CD4-positive, alpha-beta T cell treated with Interleukin-1 beta for 1 hour (primary cell): ENCODE data around the gene LRBA.
A peak's percentile ranks its signal among the peaks of the same experiment; 100 is the strongest.
"Not testable (repeated sequence)": the region's sequence is repeated elsewhere in the genome, so short reads cannot be mapped to it uniquely, and the experiment has no call there.

Source experiments
- DNase-seq, 2 donors: peaks; one replicate each; pipeline ENCODE4 v3.0.0-alpha.2; 2020 to 2022

LRBA gene

GRCh38 chr4:150974252-150974640, 40.8 kb downstream of the LRBA start:
- no peak for DNase-seq

DNA sequence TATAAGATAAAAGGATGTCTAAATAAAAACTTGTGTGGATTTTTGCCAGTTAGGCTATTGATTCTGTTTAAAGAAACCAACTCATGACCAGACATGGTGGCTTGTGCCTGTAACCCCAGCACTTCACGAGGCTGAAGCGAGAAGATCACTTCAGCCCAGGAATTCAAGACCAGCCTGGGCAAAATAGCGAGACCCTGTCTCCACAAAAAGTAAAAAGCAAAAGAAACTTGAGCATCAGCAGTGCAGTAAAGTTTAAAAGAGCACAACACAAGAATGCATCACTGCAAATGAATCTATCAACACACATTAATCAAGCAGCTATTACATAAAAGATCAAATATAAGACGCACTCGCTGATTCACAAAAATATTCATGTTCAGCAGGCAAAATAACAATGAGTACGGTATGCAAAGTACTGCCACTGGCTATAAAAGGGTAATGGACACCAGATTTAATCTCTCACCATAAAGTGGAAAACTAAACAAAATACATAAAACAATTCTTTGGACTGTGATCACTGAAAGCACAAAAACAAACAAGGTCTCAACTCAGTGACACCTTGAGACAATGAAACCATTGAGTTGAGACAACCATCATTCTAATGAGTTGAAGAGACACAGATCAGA, 41.3 kb downstream of the LRBA start:
- DNase-seq: no peak

DNA sequence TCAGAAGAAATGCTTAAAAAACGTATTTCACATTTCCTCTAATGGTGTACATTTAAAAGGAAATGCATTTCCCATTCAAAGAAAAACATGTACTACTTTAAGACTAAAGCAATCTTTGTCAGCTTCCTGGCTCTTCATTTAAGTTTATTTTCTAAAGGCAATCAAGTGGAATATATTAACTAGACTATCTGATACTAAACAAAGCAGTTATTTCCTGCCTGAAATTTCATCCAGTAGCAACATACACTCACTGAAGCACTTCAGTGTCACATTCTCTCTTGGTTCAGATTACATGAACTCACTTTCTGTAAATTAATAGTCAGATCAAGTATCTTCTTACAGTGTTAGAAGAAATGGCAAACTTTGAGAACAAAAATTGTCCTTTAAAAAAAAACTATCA, 42.5 kb downstream of the LRBA start:
- no peak for DNase-seq

DNA sequence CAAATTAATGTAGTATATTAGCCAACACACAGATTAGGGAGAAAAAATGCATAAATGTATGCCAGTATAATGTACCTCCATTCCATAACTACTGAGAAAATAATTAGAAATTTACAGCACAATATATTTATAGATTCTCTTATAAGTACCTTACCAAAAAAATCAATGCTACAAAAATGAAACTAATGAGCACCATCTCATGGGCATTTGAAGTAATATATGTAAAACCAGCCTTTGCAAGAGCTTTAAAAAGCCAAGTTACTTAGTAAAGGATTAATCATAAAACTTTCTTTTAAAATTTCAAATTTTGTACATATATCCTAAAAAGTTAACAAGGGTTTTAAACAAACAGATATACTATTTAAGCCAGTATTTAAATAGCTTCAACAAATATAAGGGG, 43.2 kb downstream of the LRBA start:
- no peak for DNase-seq

DNA sequence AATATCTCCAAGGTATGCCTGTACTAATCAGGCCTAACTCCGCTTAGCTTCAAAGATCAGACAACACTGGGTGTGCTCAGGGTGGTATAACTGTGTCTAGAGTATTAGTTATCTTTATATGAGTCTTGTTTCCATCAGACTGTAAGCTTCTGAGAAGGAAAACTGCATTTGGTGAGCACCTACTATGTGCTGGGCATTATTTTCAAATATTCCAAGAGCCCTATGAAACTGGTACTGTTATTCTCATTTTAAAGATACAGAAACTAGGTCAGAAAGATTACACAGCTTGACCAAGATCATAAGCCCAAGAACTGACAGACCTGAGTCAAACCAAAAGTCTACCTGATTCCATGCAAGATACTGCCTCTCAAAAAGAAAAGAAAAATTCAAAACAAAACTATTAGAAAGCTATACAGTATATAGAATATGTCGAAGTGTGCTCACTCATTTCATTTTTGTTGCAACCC, 44.4 kb downstream of the LRBA start:
- DNase-seq: no peak

- no peak for DNase-seq
These were observed 50.3 kb downstream of the LRBA start for GRCh38 chr4:150964754-150965153.

GRCh38 chr4:150963602-150964345, 51.3 kb downstream of the LRBA start:
- DNase-seq: not testable (repeated sequence)

- DNase-seq: no peak
These were observed 52.8 kb downstream of the LRBA start for GRCh38 chr4:150962245-150962644.

DNA sequence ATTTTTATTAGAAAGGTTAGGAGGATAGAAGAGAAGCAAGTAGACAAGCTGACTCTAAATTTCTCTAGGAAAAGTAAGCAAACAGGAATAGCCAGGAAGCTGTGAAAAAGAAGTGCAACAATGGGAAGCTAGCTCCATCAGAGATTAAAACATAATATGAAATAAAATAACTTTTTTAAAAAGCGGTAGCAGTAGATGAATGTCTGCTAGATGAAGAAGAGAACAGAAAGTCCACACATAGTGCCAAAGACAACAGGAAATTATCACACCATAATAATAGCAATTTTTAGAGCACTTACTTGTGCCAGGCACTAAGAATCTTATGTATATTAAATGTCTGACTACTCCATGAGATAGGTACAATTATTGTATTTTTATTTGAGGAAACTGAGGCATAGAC, 53.5 kb downstream of the LRBA start:
- DNase-seq: no peak

GRCh38 chr4:150960818-150961217, 54.3 kb downstream of the LRBA start:
- DNase-seq: peak in 1 of 2 donors; percentile 38

GRCh38 chr4:150960079-150960478, 55.0 kb downstream of the LRBA start:
- DNase-seq: no peak

GRCh38 chr4:150957981-150958380, 57.1 kb downstream of the LRBA start:
- not testable (repeated sequence) for DNase-seq

- not testable (repeated sequence) for DNase-seq
These were observed 58.0 kb downstream of the LRBA start for GRCh38 chr4:150957095-150957494.

GRCh38 chr4:150953916-150954315, 61.2 kb downstream of the LRBA start:
- not testable (repeated sequence) for DNase-seq

DNA sequence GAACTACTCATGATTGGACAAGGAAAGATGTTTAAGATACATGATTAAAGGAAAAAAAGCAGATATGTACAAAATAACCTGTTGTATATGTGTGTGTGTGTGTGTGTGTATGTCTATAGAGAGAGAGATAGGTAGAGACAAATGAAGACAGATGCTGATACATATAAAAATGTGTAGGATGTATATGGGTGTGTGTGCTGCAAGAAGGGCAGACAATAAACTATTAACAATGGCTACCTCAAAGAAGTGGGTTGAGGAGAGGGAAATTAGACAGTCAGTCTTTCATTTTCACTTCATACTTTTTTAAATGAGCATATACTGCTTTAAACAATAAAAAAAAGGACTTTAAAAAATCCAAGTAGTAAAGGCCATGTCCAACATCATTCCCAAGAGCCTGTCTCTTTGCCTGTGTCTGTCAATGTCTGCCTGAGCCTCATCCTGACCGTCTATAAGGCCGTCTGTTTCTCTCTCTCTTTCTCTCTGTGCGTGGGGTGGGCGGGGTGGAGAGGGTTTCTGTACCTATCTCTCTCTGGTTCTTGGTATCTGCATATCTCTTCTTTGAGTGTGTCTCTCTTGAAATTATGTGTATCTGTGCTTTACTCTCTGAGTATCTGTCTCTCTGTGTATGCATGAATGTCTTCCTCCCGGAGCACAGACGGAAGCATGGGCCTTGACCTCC, 62.8 kb downstream of the LRBA start:
- DNase-seq: no peak

DNA sequence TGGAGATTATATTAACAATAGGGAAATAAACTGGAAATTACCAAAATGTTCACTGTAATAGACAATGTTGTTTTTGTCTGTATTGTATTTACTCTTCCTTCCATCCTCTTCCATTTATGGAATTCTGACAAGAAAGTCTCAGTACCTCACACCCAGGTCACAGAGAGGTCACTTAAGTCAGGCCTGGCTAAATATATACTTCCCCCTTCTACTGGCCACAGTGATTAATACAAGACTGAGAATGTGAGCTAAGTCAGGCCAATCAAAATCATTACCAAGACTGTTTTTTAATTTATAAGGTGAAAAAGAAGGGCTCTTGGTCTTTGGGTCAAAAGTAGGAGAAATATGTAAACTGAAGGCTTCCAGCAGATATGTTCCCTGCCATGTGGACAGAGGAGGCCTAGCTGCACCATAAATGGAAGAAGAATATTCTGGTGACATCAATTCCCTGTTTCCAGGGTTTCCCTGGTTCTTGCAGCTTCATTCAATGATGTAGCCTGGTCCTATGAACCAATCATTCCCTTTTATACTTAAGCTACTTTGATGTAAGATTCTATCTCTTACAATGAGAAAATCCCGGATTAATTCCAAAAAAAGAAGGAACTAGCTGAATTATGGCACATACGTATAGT, 64.3 kb downstream of the LRBA start:
- no peak for DNase-seq

GRCh38 chr4:150949943-150950342, 65.1 kb downstream of the LRBA start:
- no peak for DNase-seq

DNA sequence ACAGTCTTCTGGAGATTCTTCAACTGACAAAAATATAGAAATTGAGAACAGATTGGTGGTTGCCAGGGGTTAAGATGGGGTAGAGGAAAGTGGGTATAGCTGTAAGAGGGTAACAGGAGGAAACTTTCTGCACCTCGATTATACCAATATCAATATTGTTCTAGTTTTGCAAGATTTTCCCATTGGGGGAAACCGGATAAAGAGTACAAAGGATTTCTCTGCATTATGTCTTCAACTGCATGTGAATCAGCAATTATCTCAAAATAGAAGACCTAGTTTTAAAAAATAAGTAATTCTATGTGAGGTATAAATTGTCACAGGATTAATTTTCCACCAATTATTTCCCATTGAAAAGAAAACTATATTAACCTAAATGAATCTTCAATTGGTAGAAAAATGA, 65.7 kb downstream of the LRBA start:
- no peak for DNase-seq

DNA sequence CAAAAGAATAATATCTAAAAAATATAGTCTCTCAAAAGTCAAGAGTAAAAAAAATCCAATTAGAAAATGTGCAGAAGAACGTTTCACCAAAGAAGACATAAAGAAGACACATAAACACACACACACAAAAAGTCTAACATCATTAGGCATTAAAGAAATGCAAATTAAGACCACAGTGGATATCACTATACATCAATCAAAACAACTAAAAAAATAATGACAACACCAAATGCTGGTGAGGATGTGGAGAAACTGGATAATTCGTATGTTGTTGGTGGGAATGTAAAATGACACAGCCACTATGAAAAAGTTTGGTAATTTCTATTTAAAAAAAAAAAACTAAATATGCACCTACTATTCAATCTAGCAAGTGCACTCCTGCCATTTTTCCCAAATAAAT, 66.4 kb downstream of the LRBA start:
- no peak for DNase-seq

GRCh38 chr4:150948074-150948473, 67.0 kb downstream of the LRBA start:
- no peak for DNase-seq

GRCh38 chr4:150944660-150945059, 70.4 kb downstream of the LRBA start:
- no peak for DNase-seq

- no peak for DNase-seq
These were observed 71.3 kb downstream of the LRBA start for GRCh38 chr4:150943818-150944217.

- no peak for DNase-seq
These were observed 72.0 kb downstream of the LRBA start for GRCh38 chr4:150943126-150943525.

- no peak for DNase-seq
These were observed 72.5 kb downstream of the LRBA start for GRCh38 chr4:150942539-150942938.
